IMR-90 (cell line): Measurements from ENCODE around the gene PPP1R12B. TPM values are rescaled to one million over a fixed set of nuclear protein-coding genes. Genes with fewer than 3 reads are reported as not detected.
"Not testable (repeated sequence)": the region's sequence is repeated elsewhere in the genome, so short reads cannot be mapped to it uniquely, and the experiment has no call there.

Experiments used
- ATAC-seq: fragments of 200-7000 bp; cut with Tn5 transposase; 2 replicates; pipeline ENCODE4 v1.9.1; 2020; ENCODE audit warnings: low read depth, mild to moderate bottlenecking, moderate library complexity
- BruUV-seq: library from RNA; stranded (reverse); fragments of 400-500 nt; replicated peaks from 2 replicates; lab custom pipeline; 2021; lab: Mats Ljungman, UMichigan
- CTCF ChIA-PET: fragments of 300-600 bp; formaldehyde crosslinking; extraction: SDS; loops from one replicate; lab custom pipeline; 2021; ENCODE audit warnings: antibody characterized with exemption; lab: Yijun Ruan, JAX
- POLR2A ChIA-PET: fragments of 300-600 bp; sonication (Branson Sonifier 250); formaldehyde crosslinking; loops from one replicate; lab custom pipeline; 2022; ENCODE audit warnings: antibody characterized with exemption; ENCODE audit not compliant: unreplicated experiment; lab: Charles Lee
- DNase-seq: peaks from one replicate; pipeline ENCODE4 v3.0.0; 2013
- H2AFZ ChIP-seq: replicated peaks from 2 replicates; pipeline ENCODE3; 2013; ENCODE audit warnings: low read length, mild to moderate bottlenecking; ENCODE audit not compliant: poor library complexity
- H2AK5ac ChIP-seq: 2 replicates; pipeline ENCODE4 v1.6.1; 2013; ENCODE audit warnings: low read depth, low read length, inconsistent platforms
- H2AK9ac ChIP-seq: replicated peaks from 2 replicates; pipeline ENCODE3; 2013; ENCODE audit warnings: mild to moderate bottlenecking, low read depth, low read length, moderate library complexity; ENCODE audit not compliant: poor library complexity
- H2BK120ac ChIP-seq: 2 replicates; pipeline ENCODE4 v1.6.1; 2013; ENCODE audit warnings: low read depth, low read length, inconsistent platforms
- H2BK15ac ChIP-seq: 3 replicates; pipeline ENCODE4 v1.6.1; 2013; ENCODE audit warnings: low read depth, low read length, inconsistent platforms
- H2BK20ac ChIP-seq: 2 replicates; pipeline ENCODE4 v1.6.1; 2013; ENCODE audit warnings: low read depth, mild to moderate bottlenecking, inconsistent platforms, low read length, moderate library complexity
- H2BK5ac ChIP-seq: 2 replicates; pipeline ENCODE4 v1.6.1; 2013; ENCODE audit warnings: mild to moderate bottlenecking, low read depth, low read length, inconsistent platforms; ENCODE audit not compliant: poor library complexity, severe bottlenecking
- H3K14ac ChIP-seq: replicated peaks from 2 replicates; pipeline ENCODE4 v1.6.1; 2013; ENCODE audit warnings: low read depth, low read length, inconsistent platforms
- H3K18ac ChIP-seq: 2 replicates; pipeline ENCODE4 v1.6.1; 2013; ENCODE audit warnings: low read depth, low read length, control low read depth
- H3K23ac ChIP-seq: 2 replicates; pipeline ENCODE4 v1.6.1; 2013; ENCODE audit warnings: low read depth, low read length, inconsistent platforms
- H3K27ac ChIP-seq: 2 replicates; pipeline ENCODE4 v1.5.1; 2013; ENCODE audit warnings: mild to moderate bottlenecking, control low read depth, low read length; ENCODE audit not compliant: insufficient read depth
- H3K27me3 ChIP-seq: 2 replicates; pipeline ENCODE4 v1.6.1; 2013; ENCODE audit warnings: low read length; ENCODE audit not compliant: control insufficient read depth, insufficient read depth
- H3K36me3 ChIP-seq: 2 replicates; pipeline ENCODE4 v1.6.1; 2013; ENCODE audit warnings: low read length, mixed read lengths; ENCODE audit not compliant: control insufficient read depth, insufficient read depth
- H3K4ac ChIP-seq: 2 replicates; pipeline ENCODE4 v1.6.1; 2013; ENCODE audit warnings: low read depth, low read length, inconsistent platforms
- H3K4me1 ChIP-seq: 2 replicates; pipeline ENCODE4 v1.6.1; 2013; ENCODE audit warnings: low read length, mixed read lengths; ENCODE audit not compliant: control insufficient read depth, insufficient read depth
- H3K4me2 ChIP-seq: 2 replicates; pipeline ENCODE4 v1.6.1; 2013; ENCODE audit warnings: low read depth, mild to moderate bottlenecking, control low read depth, low read length, moderate library complexity
- H3K4me3 ChIP-seq: 2 replicates; pipeline ENCODE4 v1.5.1; 2013; ENCODE audit warnings: low read depth, mild to moderate bottlenecking, control low read depth, low read length, moderate library complexity; ENCODE audit not compliant: insufficient read depth
- H3K56ac ChIP-seq: 2 replicates; pipeline ENCODE4 v1.6.1; 2013; ENCODE audit warnings: low read length, inconsistent platforms; ENCODE audit not compliant: insufficient read depth; ENCODE audit errors: extremely low read depth
- H3K79me1 ChIP-seq, 2 experiments: 2 replicates each; pipeline ENCODE4 v1.6.1; 2013; ENCODE audit warnings: low read length in 2 of 2, inconsistent platforms in 1 of 2, low read depth in 1 of 2
- H3K9ac ChIP-seq: 2 replicates; pipeline ENCODE4 v1.6.1; 2013; ENCODE audit warnings: low read depth, low read length, control low read depth
- H3K9me1 ChIP-seq: 2 replicates; pipeline ENCODE4 v1.6.1; 2013; ENCODE audit warnings: low read length, inconsistent platforms; ENCODE audit not compliant: insufficient read depth
- H3K9me3 ChIP-seq: 2 replicates; pipeline ENCODE4 v1.6.1; 2013; ENCODE audit warnings: low read length; ENCODE audit not compliant: control insufficient read depth, insufficient read depth
- H4K20me1 ChIP-seq: 2 replicates; pipeline ENCODE4 v1.6.1; 2013; ENCODE audit warnings: low read length, inconsistent platforms; ENCODE audit not compliant: insufficient read depth
- H4K5ac ChIP-seq: 2 replicates; pipeline ENCODE4 v1.6.1; 2013; ENCODE audit warnings: mild to moderate bottlenecking, low read depth, low read length, control low read depth
- H4K8ac ChIP-seq, 2 experiments: 2 replicates each; pipeline ENCODE4 v1.6.1; 2013; ENCODE audit warnings: low read depth in 2 of 2, low read length in 2 of 2, control low read depth in 1 of 2, inconsistent platforms in 1 of 2
- H4K91ac ChIP-seq: 2 replicates; pipeline ENCODE4 v1.6.1; 2013; ENCODE audit warnings: low read depth, low read length, inconsistent platforms; ENCODE audit not compliant: insufficient read depth
- WGBS, 2 experiments: methylation state at CpG; one replicate each; pipeline versions ENCODE4 v1.1.5 to v1.1.7; 2013; ENCODE audit warnings: missing lambda C conversion rate in 2 of 2; ENCODE audit not compliant: insufficient read length in 1 of 2; ENCODE audit errors: extremely low coverage in 2 of 2; 5-methylcytosine and 5-hydroxymethylcytosine counted together
- dilution Hi-C: fragments of 300-500 bp; cut with HindIII; formaldehyde crosslinking; loops from one replicate; pipeline ENCODE4 v1.14.3; 2018; ENCODE audit warnings: low sequenced_read_pairs; ENCODE audit not compliant: unreplicated experiment
- in situ Hi-C: fragments of 300-500 bp; cut with MboI; formaldehyde crosslinking; loops from 3 replicates; pipeline ENCODE4 v1.14.3; 2019; ENCODE audit warnings: low sequenced_read_pairs, inconsistent platforms, mixed read lengths
- intact Hi-C: fragments of 100-400 bp; cut with micrococcal nuclease; formaldehyde crosslinking; loops from 2 replicates; pipeline ENCODE4 v1.10.0; 2022
- polyA plus RNA-seq, 3 experiments: library from polyadenylated mRNA; depleted of rRNA; stranded (reverse); fragments of >200 nt; gene quantifications; 2 replicates each; pipeline ENCODE4 v1.2.3, GENCODE V29; 2012; ENCODE audit warnings: low replicate concordance in 1 of 3
- total RNA-seq: library from RNA; depleted of rRNA; stranded (reverse); fragments of >200 nt; gene quantifications from 2 replicates; pipeline ENCODE4 v1.2.3, GENCODE V29; 2012

The PPP1R12B gene
- total and polyA plus RNA-seq, 2 of the 4 experiments (the other 2 are of a cell fraction): 8.5 to 12.0 TPM

- H2BK20ac ChIP-seq, H3K14ac ChIP-seq, H2AK5ac ChIP-seq, H3K4ac ChIP-seq, in situ Hi-C loops, H4K5ac ChIP-seq, CTCF ChIA-PET, H3K4me2 ChIP-seq, intact Hi-C loops, H4K91ac ChIP-seq, BruUV-seq, H3K23ac ChIP-seq, POLR2A ChIA-PET, H2AK9ac ChIP-seq, H4K8ac ChIP-seq, H3K36me3 ChIP-seq, H3K4me3 ChIP-seq, DNase-seq, H3K4me1 ChIP-seq, H3K9ac ChIP-seq, H3K27ac ChIP-seq, H4K20me1 ChIP-seq, H2BK5ac ChIP-seq, dilution Hi-C loops, H2AFZ ChIP-seq, H3K18ac ChIP-seq, H3K27me3 ChIP-seq, H3K9me1 ChIP-seq, H3K9me3 ChIP-seq, H2BK120ac ChIP-seq, H3K79me1 ChIP-seq, H3K56ac ChIP-seq, H2BK15ac ChIP-seq: not testable (repeated sequence)
- peak; percentile 37; the same call in 1 of the 2 replicates for ATAC-seq
- no CpG with 5 or more reads among the region's 3 CpGs for WGBS, 2 experiments
Measured at GRCh38 chr1:202528096-202528722, 179.7 kb downstream of the PPP1R12B start.

GRCh38 chr1:202530686-202531085, 182.2 kb downstream of the PPP1R12B start:
- H3K18ac ChIP-seq, H3K4me1 ChIP-seq, H3K27me3 ChIP-seq, H2AK5ac ChIP-seq, dilution Hi-C loops, H2BK15ac ChIP-seq, H3K4ac ChIP-seq, H4K20me1 ChIP-seq, H3K4me3 ChIP-seq, H3K9me3 ChIP-seq, H4K5ac ChIP-seq, H3K27ac ChIP-seq, H3K4me2 ChIP-seq, H3K23ac ChIP-seq, intact Hi-C loops, H3K36me3 ChIP-seq, H2AFZ ChIP-seq, H2BK120ac ChIP-seq, H2BK5ac ChIP-seq, H3K9ac ChIP-seq, H3K56ac ChIP-seq, H3K14ac ChIP-seq, H4K8ac ChIP-seq, H4K91ac ChIP-seq, POLR2A ChIA-PET, H3K9me1 ChIP-seq, ATAC-seq, H3K79me1 ChIP-seq, BruUV-seq, in situ Hi-C loops, DNase-seq, H2AK9ac ChIP-seq, H2BK20ac ChIP-seq: not testable (repeated sequence)
- no CpG with 5 or more reads among the region's 1 CpG for WGBS, 2 experiments
- CTCF ChIA-PET: interaction anchor here (1.4 kb wide), 1 partner anchor 69 kb away, joined by 4 read pairs; no protein-coding TSS in a partner anchor
